ENCODE measurements around the gene UNC5B. TPM values are rescaled to one million over a fixed set of nuclear protein-coding genes. Genes with fewer than 3 reads are reported as not detected.

The UNC5B gene
- total RNA-seq, 1 experiment from 2014 or later: 22.0 TPM

- TF ChIP-seq ZBTB33 (IDR thresholded peaks at IDR 0.05; ENCODE audit: extremely low read depth, insufficient replicate concordance, low read length): no peak
- TF ChIP-seq POLR2A (IDR thresholded peaks at IDR 0.05; ENCODE audit: borderline replicate concordance, extremely low read depth, insufficient read depth, insufficient read length): no peak
- TF ChIP-seq RAD21 (IDR thresholded peaks at IDR 0.05; ENCODE audit: low read depth): no peak
- no peak for TF ChIP-seq CTCF (IDR thresholded peaks at IDR 0.05 in 2 of 3, conservative IDR thresholded peaks at IDR 0.05 in 1 of 3; ENCODE audit: borderline replicate concordance in 1 of 3, insufficient read depth in 1 of 3, low read depth in 2 of 3, low read length in 2 of 3)
- TF ChIP-seq FOSL1 (IDR thresholded peaks at IDR 0.05; ENCODE audit: low read depth): no peak
- no peak for TF ChIP-seq EZH2 (IDR thresholded peaks at IDR 0.05)
These were observed 92.5 kb downstream of the UNC5B start (continued) for GRCh38 chr10:71304914-71305313.

GRCh38 chr10:71306979-71307378 is 94.6 kb downstream of the UNC5B start:
- intact Hi-C loops (cut with micrococcal nuclease): no loop called here
- Histone ChIP-seq H3K36me3 (ENCODE audit: control insufficient read depth in 1 of 2, insufficient read depth in 2 of 2, low read length in 2 of 2) (no peaks in the 10 kb centered on the region), H3K79me2 (ENCODE audit: insufficient read depth, low read length) (no peaks in the 10 kb centered on the region), H3K9me2 (ENCODE audit: insufficient read depth) (no peaks in the 10 kb centered on the region), H3K27ac (ENCODE audit: low read depth, low read length) (no peak overlapping the region), H3K4me1 (ENCODE audit: control insufficient read depth in 1 of 2, insufficient read depth in 2 of 2, low read length in 2 of 2) (peaks cover 0 to 8% of the 10 kb centered on the region in 2 experiments; a peak in 2 of 4 replicates), H4K20me1 (ENCODE audit: insufficient read depth) (no peaks in the 10 kb centered on the region), H3K9ac (ENCODE audit: low read length) (no peak overlapping the region), H3K27me3 (ENCODE audit: insufficient read depth, low read length) (no peaks in the 10 kb centered on the region), H3K4me3 (replicated peaks in 1 of 2; ENCODE audit: low read depth in 1 of 2, low read length in 2 of 2) (no peak overlapping the region), H3K9me3 (ENCODE audit: control insufficient read depth in 1 of 2, insufficient read depth in 1 of 2, low read depth in 1 of 2, low read length in 2 of 2) (no peaks in the 10 kb centered on the region), H3K4me2 (ENCODE audit: low read length) (no peak overlapping the region), H2AFZ (ENCODE audit: low read depth, low read length, poor library complexity, severe bottlenecking) (no peak overlapping the region)
- TF ChIP-seq CBX3 (IDR thresholded peaks at IDR 0.05; ENCODE audit: low read depth) (no peak), EZH2phosphoT487 (IDR thresholded peaks at IDR 0.05; ENCODE audit: borderline replicate concordance) (no peak), ZNF274 (IDR thresholded peaks at IDR 0.05; ENCODE audit: low read depth, low read length) (no peak), ZFX (IDR thresholded peaks at IDR 0.05) (no peak), FOSL1 (IDR thresholded peaks at IDR 0.05; ENCODE audit: low read depth) (no peak)
- DNase-seq (ENCODE audit: low read depth, low spot score) (no peak), ATAC-seq (no peak)
- ChIA-PET RAD21 (ENCODE audit: low non-redundant PET in 1 of 2, low total read pairs in 2 of 2, uncharacterized antibody in 2 of 2, unreplicated experiment in 2 of 2) (no interaction called here), CTCF (interaction anchor here (0.8 to 2.2 kb wide), 3 partner anchors 12 to 589 kb away, joined by 3 to 5 read pairs (median 3); partner anchors contain the start of gene SLC29A3), POLR2A (no interaction called here)
- no TSS peak for BruUV-seq (replicated peaks)

Data from HCT116 (cell line).